GM18505 (cell line): ENCODE data around the gene OR4D11.
"Not testable (repeated sequence)": the region's sequence is repeated elsewhere in the genome, so short reads cannot be mapped to it uniquely, and the experiment has no call there.

Experiments used
- ATAC-seq: cut with Tn5 transposase; IDR thresholded peaks from one replicate; pipeline ENCODE4 v1.9.1; 2021; ENCODE audit not compliant: unreplicated experiment
- POLR2A ChIP-seq: IDR thresholded peaks from 4 replicates; pipeline ENCODE4 v1.6.1; 2011; ENCODE audit warnings: borderline replicate concordance; ENCODE audit not compliant: insufficient read depth, insufficient read length; ENCODE audit errors: extremely low read depth

OR4D11 gene

DNA sequence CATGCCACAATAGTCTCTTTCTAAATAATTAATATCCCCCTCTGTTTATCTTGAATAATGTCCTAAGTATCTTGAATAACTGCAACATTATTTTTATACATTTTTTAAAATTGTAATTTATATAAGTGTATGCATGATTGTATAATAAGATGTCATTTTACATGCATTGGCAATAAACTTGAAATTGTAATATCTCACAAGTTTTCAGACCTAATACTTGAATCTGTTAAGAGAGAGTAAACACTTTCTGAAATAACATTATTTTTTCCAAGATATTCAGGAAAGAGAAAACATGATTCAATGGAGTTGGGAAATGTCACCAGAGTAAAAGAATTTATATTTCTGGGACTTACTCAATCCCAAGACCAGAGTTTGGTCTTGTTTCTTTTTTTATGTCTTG lies at the start of gene OR4D11:
TSS of gene OR4D11 (plus strand) at position 301 of the 400 bp plus-strand sequence. CDS start at position 301, 0 bp downstream.
- ATAC-seq: no peak
- no peak for TF ChIP-seq POLR2A

DNA sequence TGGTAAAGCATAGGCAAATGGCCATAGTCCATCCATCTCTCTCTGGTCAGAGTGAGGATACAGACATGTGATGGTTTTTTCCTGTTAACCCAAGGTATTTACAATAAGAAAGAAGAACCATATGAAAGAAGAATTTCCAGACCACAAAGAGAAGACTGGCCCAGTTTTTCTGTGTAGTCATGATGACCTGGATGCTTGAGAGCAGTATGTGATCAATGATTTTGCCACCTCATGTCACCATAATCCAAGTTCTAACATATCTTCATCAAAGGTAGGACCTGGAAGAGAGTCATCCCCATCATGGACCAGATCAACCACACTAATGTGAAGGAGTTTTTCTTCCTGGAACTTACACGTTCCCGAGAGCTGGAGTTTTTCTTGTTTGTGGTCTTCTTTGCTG lies 46.7 kb upstream of the OR4D11 start, which contains the start of gene OR4D6:
TSS of gene OR4D6 (plus strand) at position 301 of the 400 bp plus-strand sequence. CDS start at position 301, 0 bp downstream.
- no peak for TF ChIP-seq POLR2A
- ATAC-seq: no peak

DNA sequence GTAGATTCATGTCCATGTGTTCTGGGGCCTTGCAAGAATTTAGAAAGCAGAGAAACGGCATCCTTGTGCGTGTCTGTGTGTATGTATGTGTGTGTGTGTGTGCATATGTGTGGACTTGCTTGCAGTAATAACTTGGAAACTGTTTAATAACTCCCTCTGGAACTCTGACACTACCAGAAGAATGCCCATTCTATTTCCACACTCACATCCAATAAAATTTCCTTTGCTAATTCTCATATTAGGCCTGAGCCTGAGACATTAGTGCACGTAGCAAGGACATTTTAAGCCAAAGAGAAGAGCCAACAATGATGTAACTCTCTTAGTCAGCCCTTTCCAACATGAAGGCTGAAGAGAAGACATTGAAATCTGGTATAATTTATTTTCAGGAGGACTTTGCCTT lies 43.5 kb upstream of the OR4D11 start:
- ATAC-seq: no peak
- no peak for TF ChIP-seq POLR2A

DNA sequence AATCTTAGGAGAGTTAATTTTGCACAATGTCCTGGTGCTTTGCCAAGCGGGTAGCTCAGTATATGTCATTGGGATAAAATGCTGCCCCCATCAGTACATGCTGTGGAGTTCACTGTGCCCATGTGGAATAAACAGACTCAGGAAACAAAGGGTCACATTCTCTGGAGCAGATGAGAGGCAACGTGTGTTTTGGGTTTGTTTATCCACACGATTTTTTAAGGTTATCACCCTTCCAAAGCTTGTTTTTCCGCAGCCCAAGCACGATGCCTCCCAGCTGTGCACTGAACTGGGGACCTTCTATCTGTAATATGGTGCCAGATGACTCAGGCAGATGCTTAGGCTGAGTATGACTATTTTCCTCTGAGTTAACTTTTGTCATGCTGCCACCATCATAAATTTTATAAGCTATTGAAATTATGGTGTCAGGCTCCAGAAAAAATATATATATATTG lies 40.2 kb upstream of the OR4D11 start:
- no peak for ATAC-seq
- TF ChIP-seq POLR2A: no peak

DNA sequence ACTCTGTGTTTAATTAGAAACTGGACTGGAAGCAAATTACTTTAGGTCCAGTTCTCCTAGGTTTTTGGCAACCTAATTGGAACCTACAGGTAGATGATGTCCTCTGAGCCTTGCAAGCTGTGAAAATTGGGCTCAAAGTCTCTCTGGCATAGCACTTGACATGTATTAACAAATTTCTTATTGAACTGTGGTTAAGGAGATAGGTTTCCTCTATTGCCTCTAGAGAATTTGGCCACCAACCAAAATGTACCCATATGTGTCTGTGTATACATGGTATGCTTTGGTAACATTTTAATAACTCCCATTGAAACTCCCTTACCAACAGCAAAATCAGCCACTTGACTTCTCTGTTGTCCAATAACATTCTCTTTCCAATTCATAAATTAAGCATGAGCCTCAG lies 30.4 kb upstream of the OR4D11 start, which contains the start of gene OR4D10:
TSS of gene OR4D10 (plus strand) at position 301 of the 400 bp plus-strand sequence. CDS start 4,115 bp downstream, outside the sequence.
- ATAC-seq: no peak
- TF ChIP-seq POLR2A: no peak

DNA sequence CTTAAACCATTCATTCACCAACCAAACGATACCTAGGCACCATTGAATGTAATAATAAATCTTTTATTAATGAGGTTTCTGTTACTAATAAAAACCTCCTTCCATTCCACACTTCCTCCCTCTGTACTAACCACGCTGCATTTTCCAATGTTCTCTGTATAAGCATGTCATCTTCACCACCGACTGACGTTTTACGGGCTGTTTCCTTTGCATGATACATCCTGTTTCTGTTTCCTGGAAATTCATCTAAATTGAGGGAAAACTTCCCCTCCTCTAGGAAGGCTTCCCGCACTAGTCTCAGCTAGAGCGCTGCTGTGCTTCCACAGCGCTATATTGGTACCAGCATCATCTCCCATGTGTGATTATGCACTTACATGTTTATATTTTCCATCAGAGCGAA lies 28.2 kb upstream of the OR4D11 start:
- TF ChIP-seq POLR2A: no peak
- no peak for ATAC-seq

DNA sequence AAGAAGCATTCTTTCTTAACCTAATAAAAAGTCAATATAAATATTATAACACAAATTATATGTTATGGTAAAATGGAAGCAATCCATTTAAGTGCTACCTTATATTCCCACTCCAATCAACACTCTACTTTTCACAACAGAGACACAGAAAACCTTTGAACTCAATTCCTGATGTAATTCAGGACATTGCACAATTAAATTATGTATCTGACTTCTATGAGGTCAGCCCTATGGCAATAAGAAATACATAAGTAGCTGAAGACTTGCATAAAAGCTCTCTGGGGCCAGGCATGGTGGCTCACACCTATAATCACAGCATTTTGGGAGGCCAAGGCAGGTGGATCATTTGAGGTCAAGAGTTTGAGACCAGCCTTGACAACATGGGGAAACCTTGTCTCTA lies 23.5 kb upstream of the OR4D11 start:
- no peak for TF ChIP-seq POLR2A
- ATAC-seq: no peak

DNA sequence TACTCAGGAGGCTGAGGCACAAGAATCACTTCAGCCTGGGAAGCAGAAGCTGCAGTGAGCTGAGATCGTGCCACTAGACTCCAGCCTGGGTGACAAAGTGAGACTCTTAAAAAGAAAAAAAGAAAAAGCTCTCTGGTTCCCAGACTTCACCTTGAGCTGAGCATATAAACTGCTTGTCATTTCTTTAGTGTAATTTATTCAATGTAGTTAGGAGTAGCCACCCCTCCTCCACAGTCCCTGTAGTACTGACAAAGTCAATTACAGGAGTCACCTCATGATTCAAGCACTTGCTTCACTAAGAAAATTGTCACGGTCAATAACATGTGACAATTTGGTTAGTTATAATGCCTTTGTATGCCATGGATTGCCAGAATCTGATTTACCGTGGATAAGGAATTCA lies 23.0 kb upstream of the OR4D11 start:
- no peak for TF ChIP-seq POLR2A
- no peak for ATAC-seq

DNA sequence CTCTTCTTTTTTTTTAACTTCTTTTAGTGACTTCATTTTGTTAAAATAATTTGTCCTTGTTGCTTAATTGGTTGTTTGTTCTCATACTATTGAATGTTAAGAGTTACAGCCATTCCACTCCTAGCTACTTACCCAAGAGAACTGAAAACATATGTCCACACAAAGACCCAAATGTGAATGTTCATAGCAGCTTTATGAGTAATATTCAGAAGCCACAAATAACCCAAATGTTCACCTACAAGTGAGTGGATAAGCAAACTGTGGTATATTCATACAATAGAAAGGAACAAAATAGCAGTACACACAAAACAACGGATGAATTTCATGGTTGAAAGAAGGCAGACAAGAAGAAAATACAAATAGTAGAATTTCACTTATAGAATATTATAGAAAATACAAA lies 1.4 kb upstream of the OR4D11 start:
- no peak for ATAC-seq
- no peak for TF ChIP-seq POLR2A

DNA sequence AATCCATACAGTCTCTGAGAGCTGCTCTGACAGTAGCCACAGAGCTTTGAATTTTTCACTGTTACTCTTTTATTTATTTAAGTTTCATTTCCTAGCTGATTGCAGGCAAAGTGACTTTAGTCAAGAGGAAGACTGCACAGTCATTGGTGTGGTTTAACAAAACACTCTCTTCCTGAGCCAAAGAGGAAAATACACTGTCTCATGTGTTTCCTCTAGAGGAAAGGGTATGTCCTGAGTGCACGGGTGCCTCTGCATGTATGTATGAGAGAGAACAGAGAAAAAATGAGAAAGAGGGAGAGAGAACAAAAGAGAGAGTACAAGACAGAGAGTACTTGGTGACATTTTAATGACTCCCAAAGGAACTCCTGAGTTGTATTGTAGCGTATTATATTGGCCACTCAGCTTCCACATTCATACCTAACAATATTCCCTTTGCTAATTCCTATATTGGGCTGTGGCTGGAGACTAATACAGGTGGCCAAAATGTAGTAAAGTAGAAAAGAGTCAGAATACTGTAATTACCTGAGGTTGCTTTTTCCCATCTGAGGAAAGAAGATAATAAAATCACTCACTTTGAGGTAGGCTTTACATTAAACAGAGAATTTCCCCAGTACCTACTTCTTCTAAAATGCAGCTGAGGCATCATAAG lies 7.7 kb downstream of the OR4D11 start, which contains the start of gene OR4D9:
TSS of gene OR4D9 (plus strand) at position 599 of the 649 bp plus-strand sequence. CDS start 3,374 bp downstream, outside the sequence.
- TF ChIP-seq POLR2A: no peak
- no peak for ATAC-seq

DNA sequence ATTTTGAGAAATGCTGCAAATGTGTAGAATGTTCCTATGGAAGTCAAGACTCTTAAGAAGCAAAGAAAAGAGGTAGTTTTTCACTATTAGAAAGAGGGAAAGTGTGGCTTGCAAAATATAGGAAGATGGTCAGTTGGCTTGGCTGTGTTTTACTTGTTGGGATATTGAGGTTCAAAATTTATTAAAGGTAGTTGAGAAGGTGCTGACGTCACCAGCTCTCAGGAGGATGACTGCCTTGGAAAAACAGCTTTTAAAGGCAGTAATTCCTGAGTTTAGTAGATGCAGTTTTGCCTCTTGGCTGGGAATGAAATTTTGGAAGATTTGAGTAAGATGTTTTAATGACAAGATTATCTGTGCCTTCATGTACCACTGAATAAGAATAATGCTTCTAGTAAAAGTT lies 8.3 kb downstream of the OR4D11 start:
- TF ChIP-seq POLR2A: no peak
- ATAC-seq: no peak

DNA sequence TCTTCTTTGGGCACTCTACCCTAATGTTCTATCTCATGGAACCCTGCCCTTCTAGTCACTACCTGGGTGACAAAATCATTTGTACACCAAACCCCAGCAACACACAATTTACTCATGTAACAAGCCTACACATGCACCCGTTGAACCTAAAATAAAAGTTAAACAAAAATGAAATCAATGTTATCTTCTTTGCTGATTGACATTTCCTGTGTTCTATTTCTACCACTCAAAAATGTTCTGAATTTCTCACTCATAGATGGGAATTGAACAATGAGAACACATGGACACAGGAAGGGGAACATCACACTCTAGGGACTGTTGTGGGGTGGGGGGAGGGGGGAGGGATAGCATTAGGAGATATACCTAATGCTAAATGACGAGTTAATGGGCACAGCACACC lies 16.8 kb downstream of the OR4D11 start:
- ATAC-seq: not testable (repeated sequence)

DNA sequence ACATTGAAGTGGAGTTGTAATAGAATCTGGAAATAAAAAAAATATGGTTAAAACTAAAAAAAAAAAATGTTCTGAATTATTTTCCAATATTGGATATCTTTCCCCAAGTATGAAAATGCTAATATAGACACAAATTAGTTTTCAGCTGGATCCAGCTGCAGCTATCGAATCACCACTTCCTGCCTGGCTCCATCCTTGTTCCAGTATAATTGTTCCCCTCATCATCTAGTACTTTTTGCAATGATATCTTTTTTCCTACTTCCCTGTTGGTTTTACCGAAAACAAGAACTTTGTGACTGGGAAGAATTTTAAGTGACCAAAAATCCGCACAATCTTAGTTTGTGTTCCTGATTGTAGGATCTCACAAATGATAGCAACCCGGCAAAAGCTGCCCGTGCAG lies 17.4 kb downstream of the OR4D11 start:
- no peak for ATAC-seq
- TF ChIP-seq POLR2A: no peak

DNA sequence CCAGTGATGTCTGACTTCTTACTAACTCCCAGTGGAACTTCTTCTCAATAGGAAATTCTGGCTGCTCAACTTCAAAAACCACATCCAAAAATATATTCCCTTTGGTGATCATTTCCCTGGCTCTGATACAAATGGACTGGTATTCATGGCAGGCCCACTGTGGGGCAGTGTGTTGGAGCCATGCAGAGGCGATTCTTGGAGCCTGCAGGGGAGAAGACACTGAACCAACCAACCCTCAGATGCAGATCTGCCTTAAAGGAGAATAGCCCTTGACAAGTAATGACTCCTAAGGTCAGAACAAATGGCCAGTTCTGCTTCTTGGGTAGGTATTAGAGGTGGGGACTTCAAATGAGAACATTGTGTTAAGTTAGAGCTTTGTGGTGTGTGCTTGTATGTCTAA lies 20.2 kb downstream of the OR4D11 start:
- TF ChIP-seq POLR2A: no peak
- ATAC-seq: no peak

DNA sequence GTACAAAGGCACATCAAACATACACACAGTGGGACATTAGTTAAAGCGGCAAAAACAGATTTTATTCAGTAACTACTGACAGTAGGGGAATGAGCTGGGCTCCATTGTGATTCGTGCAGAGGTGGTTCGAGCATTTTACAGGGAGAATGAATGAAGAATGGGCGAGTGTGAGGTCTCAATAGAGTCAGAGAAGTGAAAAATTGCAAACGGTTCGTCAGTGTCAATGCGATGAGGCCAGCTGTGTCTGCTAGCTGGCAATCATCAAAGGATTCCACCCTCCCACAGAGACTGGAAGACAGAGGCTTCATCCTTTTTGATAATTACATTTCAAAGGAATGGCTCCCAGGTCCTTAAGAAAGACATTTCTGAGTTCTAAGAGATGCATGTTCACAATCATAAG lies 25.3 kb downstream of the OR4D11 start:
- no peak for TF ChIP-seq POLR2A
- ATAC-seq: no peak

DNA sequence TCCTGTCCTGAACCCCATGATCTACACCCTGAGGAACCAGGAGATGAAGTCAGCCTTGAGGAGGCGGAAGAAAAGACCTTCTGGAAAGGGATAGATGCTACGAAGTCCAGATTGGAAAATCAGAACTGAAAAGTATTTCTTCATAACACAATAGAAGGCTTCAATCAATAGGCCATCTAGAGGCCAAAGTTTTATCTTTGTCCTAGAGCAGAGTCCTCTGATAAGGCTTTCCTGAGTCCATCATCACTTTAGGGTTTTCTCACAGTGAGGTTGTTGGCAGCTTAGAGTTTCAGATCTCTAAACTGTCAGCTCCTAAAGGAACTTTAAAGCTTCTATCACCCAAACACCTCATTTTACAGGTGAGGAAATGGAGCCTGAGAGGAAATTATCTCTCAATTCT lies 29.2 kb downstream of the OR4D11 start:
- no peak for ATAC-seq
- TF ChIP-seq POLR2A: no peak

DNA sequence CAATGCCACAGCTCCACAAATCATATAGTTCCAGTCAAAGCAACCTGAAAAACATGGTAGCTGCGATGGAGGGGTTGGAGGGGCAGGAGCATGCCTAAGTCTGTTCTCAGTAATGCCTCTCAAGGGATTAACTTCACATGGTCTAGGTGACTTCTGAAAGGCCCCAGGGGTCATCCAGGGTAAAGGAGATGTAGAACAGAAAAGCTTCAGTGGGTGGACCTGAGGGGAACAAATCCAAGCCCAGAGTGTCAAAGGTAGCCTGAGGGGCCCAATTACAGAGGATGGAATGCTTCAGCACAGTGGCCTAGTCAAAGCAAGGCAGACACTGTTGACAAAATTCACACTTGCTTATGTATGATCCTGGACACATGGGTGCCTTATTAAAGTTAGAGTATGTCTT lies 31.3 kb downstream of the OR4D11 start:
- ATAC-seq: no peak
- no peak for TF ChIP-seq POLR2A
